Neural cell (in vitro differentiated cells): ENCODE results near the gene ASCC2.

Experiments used
- CTCF ChIP-seq: fragments of 450-650 bp; IDR thresholded peaks from 2 replicates; pipeline ENCODE4 v1.5.1; 2014; ENCODE audit warnings: antibody characterized with exemption, mild to moderate bottlenecking, moderate library complexity; ENCODE audit not compliant: poor library complexity, severe bottlenecking
- EP300 ChIP-seq: fragments of 450-650 bp; conservative IDR thresholded peaks from 2 replicates; pipeline ENCODE4 v1.6.1; 2014; ENCODE audit warnings: antibody characterized with exemption, mild to moderate bottlenecking, moderate library complexity; ENCODE audit not compliant: poor library complexity, severe bottlenecking
- EZH2 ChIP-seq: fragments of 200-600, 300-800 bp; shearing (Covaris generic), sonication (generic); IDR thresholded peaks from 2 replicates; pipeline ENCODE4 v1.6.1; 2014; ENCODE audit warnings: antibody characterized with exemption, low read length, borderline replicate concordance, mild to moderate bottlenecking; ENCODE audit not compliant: insufficient read depth, poor library complexity, severe bottlenecking
- POLR2AphosphoS5 ChIP-seq: IDR thresholded peaks from 2 replicates; pipeline ENCODE4 v1.6.1; 2012
- SMC3 ChIP-seq: fragments of 450-650 bp; conservative IDR thresholded peaks from 2 replicates; pipeline ENCODE4 v1.6.1; 2014; ENCODE audit warnings: antibody characterized with exemption, mild to moderate bottlenecking, moderate library complexity; ENCODE audit not compliant: poor library complexity
- TAF1 ChIP-seq: IDR thresholded peaks from 2 replicates; pipeline ENCODE4 v1.6.1; 2012; ENCODE audit warnings: low read depth

GRCh38 chr22:29768052-29768693, 69.9 kb downstream of the ASCC2 start:
- no peak for TF ChIP-seq EZH2
- TF ChIP-seq CTCF = no peak
- TF ChIP-seq TAF1 = no peak
- no peak for TF ChIP-seq SMC3
- no peak for TF ChIP-seq POLR2AphosphoS5
- no peak for TF ChIP-seq EP300
